ENCODE measurements around the gene PIWIL4. TPM values are rescaled to one million over a fixed set of nuclear protein-coding genes. Genes with fewer than 3 reads are reported as not detected.
A peak's percentile ranks its signal among the peaks of the same experiment; 100 is the strongest.

Gene PIWIL4
- total and polyA plus RNA-seq, 9 of the 15 experiments (the other 6 are each of a cell fraction or from before 2014, with no cell fraction given): 6.3 to 17.0 (median 10.8) TPM

DNA sequence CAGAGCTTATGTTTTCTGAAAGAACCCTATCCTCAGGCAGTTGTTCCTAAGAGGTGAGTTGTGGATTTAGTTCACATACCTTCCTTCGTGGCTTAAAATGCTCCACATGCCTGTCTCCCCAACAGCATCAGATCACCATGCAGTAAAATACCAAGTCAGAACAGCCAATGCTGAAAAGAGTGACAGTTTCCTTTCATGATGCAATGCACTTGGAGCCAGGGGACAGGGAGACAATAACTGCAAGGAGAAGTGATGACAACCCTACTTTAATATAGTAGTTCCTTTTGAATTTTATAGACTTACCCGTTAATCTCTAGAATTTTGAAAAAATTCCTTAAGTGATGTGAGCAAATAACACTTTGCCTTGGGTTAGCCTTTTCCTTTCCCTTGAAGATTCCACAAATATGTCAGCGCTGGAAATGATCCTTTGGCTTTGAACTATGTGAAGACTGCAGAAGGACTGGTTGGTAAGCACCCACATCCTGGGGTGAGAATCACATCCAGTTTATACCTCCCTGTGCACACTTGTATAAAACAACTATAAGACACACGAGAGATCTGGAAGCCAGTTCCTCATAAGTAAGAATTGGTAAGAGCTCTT is 71.2 kb downstream of the PIWIL4 start:
- no TSS peak for BruUV-seq (replicated peaks)
- H3K4me3 ChIP-seq: no peak overlapping the region
- TF ChIP-seq MEIS2 (IDR thresholded peaks at IDR 0.05; ENCODE audit: partially characterized antibody) (peak; percentile 8), PKNOX1 (IDR thresholded peaks at IDR 0.05) (peak; percentile 58; the same call in 1 of the 2 replicates), EZH2 (IDR thresholded peaks at IDR 0.05; ENCODE audit: borderline replicate concordance, low read depth, low read length) (no peak), ZFP1 (CRISPR knock-in tag; IDR thresholded peaks at IDR 0.05) (no peak), HDAC6 (IDR thresholded peaks at IDR 0.05; ENCODE audit: low read depth, low read length) (no peak), ZBTB11 (CRISPR knock-in tag; IDR thresholded peaks at IDR 0.05) (peak in 1 of 3 experiments; percentile 33; a peak in 1 of 6 replicates), ATF3 (IDR thresholded peaks at IDR 0.05) (peak; percentile 59; the same call in 1 of the 2 replicates), ATF3 (CRISPR knock-in tag; conservative IDR thresholded peaks at IDR 0.05) (no peak), CEBPG (CRISPR knock-in tag; IDR thresholded peaks at IDR 0.05) (no peak), CEBPG (tag; conservative IDR thresholded peaks at IDR 0.05 in 1 of 2, IDR thresholded peaks at IDR 0.05 in 1 of 2) (peak in 1 of 2 experiments; percentile 62; a peak in 3 of 4 replicates), ZEB2 (IDR thresholded peaks at IDR 0.05) (no peak)
- TF ChIP-seq, protein P1, sequence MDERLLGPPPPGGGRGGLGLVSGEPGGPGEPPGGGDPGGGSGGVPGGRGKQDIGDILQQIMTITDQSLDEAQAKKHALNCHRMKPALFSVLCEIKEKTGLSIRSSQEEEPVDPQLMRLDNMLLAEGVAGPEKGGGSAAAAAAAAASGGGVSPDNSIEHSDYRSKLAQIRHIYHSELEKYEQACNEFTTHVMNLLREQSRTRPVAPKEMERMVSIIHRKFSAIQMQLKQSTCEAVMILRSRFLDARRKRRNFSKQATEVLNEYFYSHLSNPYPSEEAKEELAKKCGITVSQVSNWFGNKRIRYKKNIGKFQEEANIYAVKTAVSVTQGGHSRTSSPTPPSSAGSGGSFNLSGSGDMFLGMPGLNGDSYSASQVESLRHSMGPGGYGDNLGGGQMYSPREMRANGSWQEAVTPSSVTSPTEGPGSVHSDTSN (CRISPR knock-in tag; IDR thresholded peaks at IDR 0.05; ENCODE audit: low read depth): no peak
- TF ChIP-seq, protein P1 (tag; conservative IDR thresholded peaks at IDR 0.05; ENCODE audit: low read depth): peak; percentile 33; the same call in 1 of the 2 replicates

More for the DNA sequence above, 71.2 kb downstream of the PIWIL4 start:
- Histone ChIP-seq H3K79me2 (ENCODE audit: control insufficient read depth, insufficient read depth, low read length) (peaks cover 4% of the 10 kb centered on the region; the same call in 2 of the 3 replicates), H3K36me3 (ENCODE audit: control insufficient read depth, insufficient read depth, low read length) (no peaks in the 10 kb centered on the region), H3K4me2 (ENCODE audit: insufficient read depth, low read length) (peak overlapping the region; percentile 81; the same call in 1 of the 2 replicates), H2AFZ (ENCODE audit: low read depth, low read length) (peak overlapping the region; percentile 83), H4K20me1 (replicated peaks; ENCODE audit: control insufficient read depth, insufficient read depth, low read length) (no peaks in the 10 kb centered on the region), H3K4me1 (replicated peaks in 1 of 2; ENCODE audit: control insufficient read depth in 2 of 2, insufficient read depth in 2 of 2, low read length in 2 of 2) (peaks cover 0 to 34% of the 10 kb centered on the region in 2 experiments; a peak in 4 of 5 replicates), H3K9ac (ENCODE audit: insufficient read depth in 1 of 2, low read depth in 2 of 2, low read length in 2 of 2) (no peak overlapping the region), H3K27me3 (ENCODE audit: control insufficient read depth in 2 of 2, insufficient read depth in 2 of 2, low read length in 2 of 2) (no peaks in the 10 kb centered on the region), H3K27ac (ENCODE audit: extremely low read depth, low read depth, low read length) (no peak overlapping the region), H3K9me3 (replicated peaks; ENCODE audit: control insufficient read depth, insufficient read depth, low read depth, low read length) (no peaks in the 10 kb centered on the region), H3K9me1 (ENCODE audit: control insufficient read depth, insufficient read depth, low read length) (no peaks in the 10 kb centered on the region)
- FAIRE-seq: no peak
- no peak for DNase-seq (ENCODE audit: extremely low read depth in 1 of 4, low spot score in 3 of 4)
- in situ Hi-C loops (cut with MboI) (no loop called here), intact Hi-C loops (cut with micrococcal nuclease) (loop anchor here (5.0 kb wide), 1 partner anchor 94 kb away; no protein-coding TSS in a partner anchor)
- ATAC-seq: no peak; the same call in 2 of the 3 replicates
- POLR2A ChIA-PET: interaction anchor here (0.6 to 0.8 kb wide), 2 partner anchors 291 to 292 kb away, joined by 4 read pairs; no protein-coding TSS in a partner anchor
- 20% methylated on average over 4 of the region's 4 CpGs for WGBS (ENCODE audit: insufficient coverage, low coverage, missing lambda C conversion rate)
- CTCF ChIA-PET (ENCODE audit: low intra/inter-chr PET ratio): no interaction called here
